A549 (cell line): Measurements from ENCODE around the gene CENPM. TPM values are rescaled to one million over a fixed set of nuclear protein-coding genes. Genes with fewer than 3 reads are reported as not detected.

Experiments
- polyA plus RNA-seq, 4 experiments: library from polyadenylated mRNA; depleted of rRNA in 3 of 4; stranded (reverse); fragments of >200 nt; fragmentation: RNase III in 1 of 4; extraction: RNeasy Plus Mini Kit Qiagen cat#74134 plus additional on column Dnase treatment in 1 of 4; gene quantifications; 2 replicates in 3 of 4; 3 replicates in 1 of 4; pipeline ENCODE4 v1.2.3, GENCODE V29; 2011 to 2017
- small RNA-seq, 6 experiments: library from RNA; depleted of rRNA; stranded (forward); fragments of <200 nt; gene quantifications; one replicate each; pipeline ENCODE3, GENCODE V24; 2012

CENPM gene
- polyA plus RNA-seq, 2 of the 4 experiments (the other 2 are of a cell fraction): 22.3 to 40.1 TPM

Small RNA genes within 50 kb of the gene (small RNA-seq; reads per million reads assigned to genes)
- gene MIR33A: 1.7 to 225 (median 58.4) reads per million in 6 experiments

Other genes starting within 250 kb of the CENPM start
- gene MEI1, start 247.6 kb downstream of the CENPM start, polyA plus RNA-seq (2011; rRNA removed): 0.07 and 0.12 TPM in 2 replicates
- not detected in 3 replicates for gene MEI1, start 247.6 kb downstream of the CENPM start, polyA plus RNA-seq (2017; fragmentation: RNase III; extraction: RNeasy Plus Mini Kit Qiagen cat#74134 plus additional on column Dnase treatment)
- gene CCDC134, start 146.5 kb downstream of the CENPM start, polyA plus RNA-seq (2011; rRNA removed): 2.5 and 3.6 TPM in 2 replicates
- gene CCDC134, start 146.5 kb downstream of the CENPM start, polyA plus RNA-seq (2017; fragmentation: RNase III; extraction: RNeasy Plus Mini Kit Qiagen cat#74134 plus additional on column Dnase treatment): 3.3 to 4.5 TPM (median 4.5 TPM) in 3 replicates
- gene SREBF2, start 114.0 kb downstream of the CENPM start, polyA plus RNA-seq (2011; rRNA removed): 19.4 and 29.3 TPM in 2 replicates
- 21.0 to 30.8 TPM (median 29.7 TPM) in 3 replicates for gene SREBF2, start 114.0 kb downstream of the CENPM start, polyA plus RNA-seq (2017; fragmentation: RNase III; extraction: RNeasy Plus Mini Kit Qiagen cat#74134 plus additional on column Dnase treatment)
- gene SHISA8, start 32.1 kb downstream of the CENPM start, polyA plus RNA-seq (2011; rRNA removed): not detected in 2 replicates
- 0.14 to 0.15 TPM (median 0.15 TPM) in 3 replicates for gene SHISA8, start 32.1 kb downstream of the CENPM start, polyA plus RNA-seq (2017; fragmentation: RNase III; extraction: RNeasy Plus Mini Kit Qiagen cat#74134 plus additional on column Dnase treatment)
- 0.18 and 0.29 TPM in 2 replicates for gene TNFRSF13C, start 20.3 kb downstream of the CENPM start, polyA plus RNA-seq (2011; rRNA removed)
- gene TNFRSF13C, start 20.3 kb downstream of the CENPM start, polyA plus RNA-seq (2017; fragmentation: RNase III; extraction: RNeasy Plus Mini Kit Qiagen cat#74134 plus additional on column Dnase treatment): 0.24 to 0.35 TPM (median 0.26 TPM) in 3 replicates
- gene SEPTIN3, start 22.3 kb upstream of the CENPM start, polyA plus RNA-seq (2011; rRNA removed): 1.3 and 1.7 TPM in 2 replicates
- gene SEPTIN3, start 22.3 kb upstream of the CENPM start, polyA plus RNA-seq (2017; fragmentation: RNase III; extraction: RNeasy Plus Mini Kit Qiagen cat#74134 plus additional on column Dnase treatment): 0.84 to 1.3 TPM (median 1.1 TPM) in 3 replicates
- gene WBP2NL, start 51.6 kb upstream of the CENPM start, polyA plus RNA-seq (2011; rRNA removed): 0.08 and 0.14 TPM in 2 replicates
- gene WBP2NL, start 51.6 kb upstream of the CENPM start, polyA plus RNA-seq (2017; fragmentation: RNase III; extraction: RNeasy Plus Mini Kit Qiagen cat#74134 plus additional on column Dnase treatment): 0.08 to 0.12 TPM (median 0.10 TPM) in 3 replicates
- 8.9 and 11.4 TPM in 2 replicates for gene NAGA, start 123.7 kb upstream of the CENPM start, polyA plus RNA-seq (2011; rRNA removed)
- 6.3 to 6.6 TPM (median 6.5 TPM) in 3 replicates for gene NAGA, start 123.7 kb upstream of the CENPM start, polyA plus RNA-seq (2017; fragmentation: RNase III; extraction: RNeasy Plus Mini Kit Qiagen cat#74134 plus additional on column Dnase treatment)
- gene PHETA2, start 127.1 kb upstream of the CENPM start, polyA plus RNA-seq (2011; rRNA removed): 0.03 TPM in 1 of 2 replicates, not detected in the other
- 0.04 TPM in 1 of 3 replicates, not detected in the others for gene PHETA2, start 127.1 kb upstream of the CENPM start, polyA plus RNA-seq (2017; fragmentation: RNase III; extraction: RNeasy Plus Mini Kit Qiagen cat#74134 plus additional on column Dnase treatment)
- gene SMDT1, start 132.5 kb upstream of the CENPM start, polyA plus RNA-seq (2011; rRNA removed): 26.7 and 27.1 TPM in 2 replicates
- gene SMDT1, start 132.5 kb upstream of the CENPM start, polyA plus RNA-seq (2017; fragmentation: RNase III; extraction: RNeasy Plus Mini Kit Qiagen cat#74134 plus additional on column Dnase treatment): 23.9 to 29.7 TPM (median 25.3 TPM) in 3 replicates
- gene NDUFA6, start 143.6 kb upstream of the CENPM start, polyA plus RNA-seq (2011; rRNA removed): 70.7 and 99.0 TPM in 2 replicates
- gene NDUFA6, start 143.6 kb upstream of the CENPM start, polyA plus RNA-seq (2017; fragmentation: RNase III; extraction: RNeasy Plus Mini Kit Qiagen cat#74134 plus additional on column Dnase treatment): 79.1 to 81.4 TPM (median 79.6 TPM) in 3 replicates
- 0.59 and 0.79 TPM in 2 replicates for gene CYP2D6, start 183.7 kb upstream of the CENPM start, polyA plus RNA-seq (2011; rRNA removed)
- gene CYP2D6, start 183.7 kb upstream of the CENPM start, polyA plus RNA-seq (2017; fragmentation: RNase III; extraction: RNeasy Plus Mini Kit Qiagen cat#74134 plus additional on column Dnase treatment): 0.63 to 1.0 TPM (median 0.91 TPM) in 3 replicates